IMR-90 (cell line): ENCODE data around the gene FAM8A1. TPM values are rescaled to one million over a fixed set of nuclear protein-coding genes. Genes with fewer than 3 reads are reported as not detected.

ENCODE experiments used
- ATAC-seq: fragments of 200-7000 bp; cut with Tn5 transposase; 2 replicates; pipeline ENCODE4 v1.9.1; 2020; ENCODE audit warnings: low read depth, mild to moderate bottlenecking, moderate library complexity
- BruUV-seq: library from RNA; stranded (reverse); fragments of 400-500 nt; replicated peaks from 2 replicates; lab custom pipeline; 2021; lab: Mats Ljungman, UMichigan
- CTCF ChIA-PET: fragments of 300-600 bp; formaldehyde crosslinking; extraction: SDS; loops from one replicate; lab custom pipeline; 2021; ENCODE audit warnings: antibody characterized with exemption; lab: Yijun Ruan, JAX
- POLR2A ChIA-PET: fragments of 300-600 bp; sonication (Branson Sonifier 250); formaldehyde crosslinking; loops from one replicate; lab custom pipeline; 2022; ENCODE audit warnings: antibody characterized with exemption; ENCODE audit not compliant: unreplicated experiment; lab: Charles Lee
- DNase-seq: peaks from one replicate; pipeline ENCODE4 v3.0.0; 2013
- H2AFZ ChIP-seq: replicated peaks from 2 replicates; pipeline ENCODE3; 2013; ENCODE audit warnings: low read length, mild to moderate bottlenecking; ENCODE audit not compliant: poor library complexity
- H2AK5ac ChIP-seq: 2 replicates; pipeline ENCODE4 v1.6.1; 2013; ENCODE audit warnings: low read depth, low read length, inconsistent platforms
- H2AK9ac ChIP-seq: replicated peaks from 2 replicates; pipeline ENCODE3; 2013; ENCODE audit warnings: mild to moderate bottlenecking, low read depth, low read length, moderate library complexity; ENCODE audit not compliant: poor library complexity
- H2BK120ac ChIP-seq: 2 replicates; pipeline ENCODE4 v1.6.1; 2013; ENCODE audit warnings: low read depth, low read length, inconsistent platforms
- H2BK15ac ChIP-seq: 3 replicates; pipeline ENCODE4 v1.6.1; 2013; ENCODE audit warnings: low read depth, low read length, inconsistent platforms
- H2BK20ac ChIP-seq: 2 replicates; pipeline ENCODE4 v1.6.1; 2013; ENCODE audit warnings: low read depth, mild to moderate bottlenecking, inconsistent platforms, low read length, moderate library complexity
- H2BK5ac ChIP-seq: 2 replicates; pipeline ENCODE4 v1.6.1; 2013; ENCODE audit warnings: mild to moderate bottlenecking, low read depth, low read length, inconsistent platforms; ENCODE audit not compliant: poor library complexity, severe bottlenecking
- H3K14ac ChIP-seq: replicated peaks from 2 replicates; pipeline ENCODE4 v1.6.1; 2013; ENCODE audit warnings: low read depth, low read length, inconsistent platforms
- H3K18ac ChIP-seq: 2 replicates; pipeline ENCODE4 v1.6.1; 2013; ENCODE audit warnings: low read depth, low read length, control low read depth
- H3K23ac ChIP-seq: 2 replicates; pipeline ENCODE4 v1.6.1; 2013; ENCODE audit warnings: low read depth, low read length, inconsistent platforms
- H3K27ac ChIP-seq: 2 replicates; pipeline ENCODE4 v1.5.1; 2013; ENCODE audit warnings: mild to moderate bottlenecking, control low read depth, low read length; ENCODE audit not compliant: insufficient read depth
- H3K27me3 ChIP-seq: 2 replicates; pipeline ENCODE4 v1.6.1; 2013; ENCODE audit warnings: low read length; ENCODE audit not compliant: control insufficient read depth, insufficient read depth
- H3K36me3 ChIP-seq: 2 replicates; pipeline ENCODE4 v1.6.1; 2013; ENCODE audit warnings: low read length, mixed read lengths; ENCODE audit not compliant: control insufficient read depth, insufficient read depth
- H3K4ac ChIP-seq: 2 replicates; pipeline ENCODE4 v1.6.1; 2013; ENCODE audit warnings: low read depth, low read length, inconsistent platforms
- H3K4me1 ChIP-seq: 2 replicates; pipeline ENCODE4 v1.6.1; 2013; ENCODE audit warnings: low read length, mixed read lengths; ENCODE audit not compliant: control insufficient read depth, insufficient read depth
- H3K4me2 ChIP-seq: 2 replicates; pipeline ENCODE4 v1.6.1; 2013; ENCODE audit warnings: low read depth, mild to moderate bottlenecking, control low read depth, low read length, moderate library complexity
- H3K4me3 ChIP-seq: 2 replicates; pipeline ENCODE4 v1.5.1; 2013; ENCODE audit warnings: low read depth, mild to moderate bottlenecking, control low read depth, low read length, moderate library complexity; ENCODE audit not compliant: insufficient read depth
- H3K56ac ChIP-seq: 2 replicates; pipeline ENCODE4 v1.6.1; 2013; ENCODE audit warnings: low read length, inconsistent platforms; ENCODE audit not compliant: insufficient read depth; ENCODE audit errors: extremely low read depth
- H3K79me1 ChIP-seq, 2 experiments: 2 replicates each; pipeline ENCODE4 v1.6.1; 2013; ENCODE audit warnings: low read length in 2 of 2, inconsistent platforms in 1 of 2, low read depth in 1 of 2
- H3K9ac ChIP-seq: 2 replicates; pipeline ENCODE4 v1.6.1; 2013; ENCODE audit warnings: low read depth, low read length, control low read depth
- H3K9me1 ChIP-seq: 2 replicates; pipeline ENCODE4 v1.6.1; 2013; ENCODE audit warnings: low read length, inconsistent platforms; ENCODE audit not compliant: insufficient read depth
- H3K9me3 ChIP-seq: 2 replicates; pipeline ENCODE4 v1.6.1; 2013; ENCODE audit warnings: low read length; ENCODE audit not compliant: control insufficient read depth, insufficient read depth
- H4K20me1 ChIP-seq: 2 replicates; pipeline ENCODE4 v1.6.1; 2013; ENCODE audit warnings: low read length, inconsistent platforms; ENCODE audit not compliant: insufficient read depth
- H4K5ac ChIP-seq: 2 replicates; pipeline ENCODE4 v1.6.1; 2013; ENCODE audit warnings: mild to moderate bottlenecking, low read depth, low read length, control low read depth
- H4K8ac ChIP-seq, 2 experiments: 2 replicates each; pipeline ENCODE4 v1.6.1; 2013; ENCODE audit warnings: low read depth in 2 of 2, low read length in 2 of 2, control low read depth in 1 of 2, inconsistent platforms in 1 of 2
- H4K91ac ChIP-seq: 2 replicates; pipeline ENCODE4 v1.6.1; 2013; ENCODE audit warnings: low read depth, low read length, inconsistent platforms; ENCODE audit not compliant: insufficient read depth
- CHD1 ChIP-seq: IDR thresholded peaks from 2 replicates; pipeline ENCODE4 v1.6.1; 2012; ENCODE audit warnings: low read depth, low read length, improper control_type of control experiment
- ELK1 ChIP-seq: fragments of 150-350 bp; IDR thresholded peaks from 2 replicates; pipeline ENCODE4 v1.6.1; 2016; ENCODE audit warnings: low read depth, mild to moderate bottlenecking, low read length, moderate library complexity, borderline replicate concordance
- MAFK ChIP-seq: IDR thresholded peaks from 2 replicates; pipeline ENCODE4 v1.6.1; 2012; ENCODE audit warnings: low read depth, low read length, improper control_type of control experiment
- MAZ ChIP-seq: IDR thresholded peaks from 2 replicates; pipeline ENCODE4 v1.6.1; 2012; ENCODE audit warnings: low read depth, mild to moderate bottlenecking, low read length, improper control_type of control experiment, moderate library complexity, borderline replicate concordance
- NFE2L2 ChIP-seq: fragments of 150-350 bp; IDR thresholded peaks from 2 replicates; pipeline ENCODE4 v1.6.1; 2016; ENCODE audit warnings: low read depth, mild to moderate bottlenecking, low read length
- POLR2A ChIP-seq: IDR thresholded peaks from 2 replicates; pipeline ENCODE4 v1.6.1; 2012; ENCODE audit warnings: mild to moderate bottlenecking, low read depth, low read length
- SMC3 ChIP-seq: fragments of 150-350 bp; IDR thresholded peaks from 2 replicates; pipeline ENCODE4 v1.6.1; 2016; ENCODE audit warnings: low read depth, mild to moderate bottlenecking, antibody characterized with exemption, low read length, moderate library complexity
- USF2 ChIP-seq: fragments of 150-350 bp; IDR thresholded peaks from 2 replicates; pipeline ENCODE4 v1.6.1; 2017; ENCODE audit warnings: mild to moderate bottlenecking, antibody characterized with exemption, low read length, low read depth
- WGBS, 2 experiments: methylation state at CpG; one replicate each; pipeline versions ENCODE4 v1.1.5 to v1.1.7; 2013; ENCODE audit warnings: missing lambda C conversion rate in 2 of 2; ENCODE audit not compliant: insufficient read length in 1 of 2; ENCODE audit errors: extremely low coverage in 2 of 2; 5-methylcytosine and 5-hydroxymethylcytosine counted together
- dilution Hi-C: fragments of 300-500 bp; cut with HindIII; formaldehyde crosslinking; loops from one replicate; pipeline ENCODE4 v1.14.3; 2018; ENCODE audit warnings: low sequenced_read_pairs; ENCODE audit not compliant: unreplicated experiment
- in situ Hi-C: fragments of 300-500 bp; cut with MboI; formaldehyde crosslinking; loops from 3 replicates; pipeline ENCODE4 v1.14.3; 2019; ENCODE audit warnings: low sequenced_read_pairs, inconsistent platforms, mixed read lengths
- intact Hi-C: fragments of 100-400 bp; cut with micrococcal nuclease; formaldehyde crosslinking; loops from 2 replicates; pipeline ENCODE4 v1.10.0; 2022
- polyA plus RNA-seq, 3 experiments: library from polyadenylated mRNA; depleted of rRNA; stranded (reverse); fragments of >200 nt; gene quantifications; 2 replicates each; pipeline ENCODE4 v1.2.3, GENCODE V29; 2012; ENCODE audit warnings: low replicate concordance in 1 of 3
- total RNA-seq: library from RNA; depleted of rRNA; stranded (reverse); fragments of >200 nt; gene quantifications from 2 replicates; pipeline ENCODE4 v1.2.3, GENCODE V29; 2012

The FAM8A1 gene
- total and polyA plus RNA-seq, 2 of the 4 experiments (the other 2 are of a cell fraction) = 8.1 to 8.2 TPM

DNA sequence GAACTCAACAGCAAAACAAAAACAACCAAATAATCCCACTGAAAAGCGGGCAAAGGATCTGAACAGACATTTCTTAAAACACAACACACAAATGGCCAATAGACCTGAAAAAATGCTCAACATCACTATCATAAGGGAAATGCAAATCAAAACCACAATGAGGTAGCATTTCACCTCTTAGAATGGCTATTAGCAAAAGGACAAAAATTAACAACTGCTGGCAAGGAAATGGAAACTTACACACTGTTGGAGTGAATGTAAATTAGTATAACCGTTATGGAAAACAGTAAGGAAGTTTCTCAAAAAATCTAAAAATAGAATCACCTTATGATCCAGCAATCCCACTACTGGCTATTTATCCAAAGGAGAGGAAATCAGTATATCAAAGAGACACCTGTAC lies 20.9 kb downstream of the FAM8A1 start:
- no TSS peak for BruUV-seq
- H2BK20ac ChIP-seq = no peak overlapping the region
- dilution Hi-C loops = no loop called here

More for the DNA sequence above, 20.9 kb downstream of the FAM8A1 start:
- H2BK120ac ChIP-seq = no peak overlapping the region
- H3K9me3 ChIP-seq = no peaks in the 10 kb centered on the region
- no peak overlapping the region for H3K27ac ChIP-seq
- H4K20me1 ChIP-seq = 0 out of 2 replicates have a peak, but pooled peaks cover 2% of the 10 kb centered on the region
- H3K79me1 ChIP-seq = peaks cover 23 to 45% of the 10 kb centered on the region in 2 experiments
- no peak overlapping the region for H3K4me3 ChIP-seq
- H3K4me1 ChIP-seq = no peaks in the 10 kb centered on the region
- intact Hi-C loops (no loop called here), in situ Hi-C loops (loop anchor here (10.0 kb wide), 1 partner anchor 154 kb away; no protein-coding TSS in a partner anchor)
- ChIA-PET POLR2A (no interaction called here), CTCF (no interaction called here)
- H2AK9ac ChIP-seq = no peak overlapping the region
- H3K9me1 ChIP-seq = peaks cover 2% of the 10 kb centered on the region
- no peak for TF ChIP-seq ELK1
- no peak for TF ChIP-seq MAFK
- no peak for TF ChIP-seq NFE2L2
- no peak for TF ChIP-seq CHD1
- no peak for TF ChIP-seq MAZ
- TF ChIP-seq SMC3 = no peak
- TF ChIP-seq USF2 = no peak
- TF ChIP-seq POLR2A = no peak
- H3K9ac ChIP-seq = no peak overlapping the region
- no peak overlapping the region for H2AFZ ChIP-seq
- no peaks in the 10 kb centered on the region for H3K27me3 ChIP-seq
- no peak overlapping the region for H3K4ac ChIP-seq
- DNase-seq (no peak), ATAC-seq (no peak)
- H3K14ac ChIP-seq = no peak overlapping the region
- H4K8ac ChIP-seq = no peak overlapping the region
- H4K5ac ChIP-seq = no peak overlapping the region
- no peak overlapping the region for H3K56ac ChIP-seq
- no peak overlapping the region for H3K4me2 ChIP-seq
- WGBS, 2 experiments = no CpG with 5 or more reads among the region's 2 CpGs
- no peak overlapping the region for H3K23ac ChIP-seq
- peaks cover 32% of the 10 kb centered on the region for H3K36me3 ChIP-seq
- H4K91ac ChIP-seq = no peak overlapping the region
- no peak overlapping the region for H2BK15ac ChIP-seq
- no peak overlapping the region for H3K18ac ChIP-seq
- no peak overlapping the region for H2AK5ac ChIP-seq
- H2BK5ac ChIP-seq = no peak overlapping the region
